Body of pancreas (tissue), 4 donors: ENCODE measurements around the gene MAGEA12. TPM values are rescaled to one million over a fixed set of nuclear protein-coding genes. Genes with fewer than 3 reads are reported as not detected.
"Not testable (repeated sequence)": the region's sequence is repeated elsewhere in the genome, so short reads cannot be mapped to it uniquely, and the experiment has no call there.

Source experiments
- ATAC-seq: fragments of 150-250 bp; one replicate; pipeline ENCODE4 v1.9.1; 2016
- DNase-seq, 4 donors: peaks; one replicate each; pipeline ENCODE4 v3.0.0-alpha.2; 2019
- H3K27ac ChIP-seq, 4 donors: fragments of 200-600 bp; sonication (generic); 1 replicate in 3 of 4; 2 replicates in 1 of 4; pipeline versions ENCODE4 v1.5.1 to v1.6.1; 2016 to 2019; ENCODE audit warnings: mild to moderate bottlenecking in 1 of 4, mixed read lengths in 1 of 4, moderate library complexity in 1 of 4
- H3K27me3 ChIP-seq, 2 donors: fragments of 200-600 bp; sonication (generic); one replicate each; pipeline ENCODE4 v1.6.0; 2016; ENCODE audit warnings: mild to moderate bottlenecking in 1 of 2
- H3K36me3 ChIP-seq, 2 donors: fragments of 200-600 bp; sonication (generic); replicated peaks in 1 of 2; 2 replicates each; pipeline ENCODE4 v1.5.1; 2016; ENCODE audit warnings: low read depth in 2 of 2; ENCODE audit not compliant: insufficient read depth in 1 of 2
- H3K4me1 ChIP-seq: fragments of 200-600 bp; sonication (generic); one replicate; pipeline ENCODE4 v1.6.0; 2016
- H3K4me3 ChIP-seq, 2 donors: fragments of 200-600 bp; sonication (generic); 1 replicate in 1 of 2; 2 replicates in 1 of 2; pipeline ENCODE4 v1.5.1; 2016 to 2019
- H3K9me3 ChIP-seq, 3 donors: fragments of 200-600 bp; sonication (generic); 1 replicate in 2 of 3; 2 replicates in 1 of 3; pipeline ENCODE4 v1.5.1; 2016
- CTCF ChIP-seq, 7 experiments: fragments of 450-650 bp in 4 of 7; fragments of 200-600 bp in 3 of 7; sonication (generic) in 3 of 7; IDR thresholded peaks; one replicate each; pipeline ENCODE4 v1.5.1; 2016 to 2019; ENCODE audit warnings: antibody characterized with exemption in 7 of 7
- POLR2A ChIP-seq, 3 donors: fragments of 450-650 bp; IDR thresholded peaks; one replicate each; pipeline ENCODE4 v1.6.1; 2016; ENCODE audit warnings: antibody characterized with exemption in 3 of 3, mild to moderate bottlenecking in 2 of 3
- WGBS, 2 donors: methylation state at CpG; one replicate each; pipeline ENCODE4 v1.1.5; 2017; 5-methylcytosine and 5-hydroxymethylcytosine counted together
- intact Hi-C: fragments of 100-400 bp; cut with DNase I; formaldehyde crosslinking; loops from one replicate; pipeline ENCODE4 v1.15.1; 2023
- total RNA-seq, 2 donors: library from RNA; depleted of rRNA; stranded (reverse); fragments of >200 nt; gene quantifications; one replicate each; pipeline ENCODE4 v1.1.0, GENCODE V29; 2016

MAGEA12 gene
- total RNA-seq, 2 donors from 2014 or later, result not detected

- TF ChIP-seq CTCF (IDR thresholded peaks at IDR 0.05), result no peak
- TF ChIP-seq POLR2A (IDR thresholded peaks at IDR 0.05), result no peak
- intact Hi-C loops, result no loop called here
- H3K36me3 ChIP-seq, result no peaks in the 10 kb centered on the region
- H3K4me1 ChIP-seq, result no peaks in the 10 kb centered on the region
- no peak for DNase-seq
- WGBS, 2 donors, result 77 to 87% methylated on average over 5 of the region's 5 CpGs
- no peak overlapping the region for H3K4me3 ChIP-seq
- no peak overlapping the region for H3K27ac ChIP-seq
- ATAC-seq, result no peak
- H3K9me3 ChIP-seq, result no peaks in the 10 kb centered on the region
- H3K27me3 ChIP-seq, result no peaks in the 10 kb centered on the region
Measured at GRCh38 chrX:152738560-152738959, 5.0 kb downstream of the MAGEA12 start.

GRCh38 chrX:152753686-152754650 lies 20.4 kb downstream of the MAGEA12 start, which contains the start of gene MAGEA2:
Gene MAGEA2 (minus strand): TSS chrX:152753842. CDS start chrX:152751363, 2,479 bp downstream.
- H3K27ac ChIP-seq, intact Hi-C loops, H3K9me3 ChIP-seq, H3K4me3 ChIP-seq, DNase-seq, H3K4me1 ChIP-seq, ATAC-seq, H3K36me3 ChIP-seq, H3K27me3 ChIP-seq: not testable (repeated sequence)
- WGBS, 2 donors, result no CpG with 5 or more reads among the region's 35 CpGs

GRCh38 chrX:152754871-152755270 lies 21.3 kb downstream of the MAGEA12 start:
- intact Hi-C loops, H3K27ac ChIP-seq, H3K36me3 ChIP-seq, DNase-seq, H3K4me3 ChIP-seq, H3K27me3 ChIP-seq, H3K4me1 ChIP-seq, ATAC-seq, H3K9me3 ChIP-seq: not testable (repeated sequence)
- WGBS, 2 donors, result no CpG with 5 or more reads among the region's 5 CpGs

- H3K27me3 ChIP-seq, H3K4me3 ChIP-seq, intact Hi-C loops, H3K27ac ChIP-seq, DNase-seq, ATAC-seq, H3K9me3 ChIP-seq, H3K36me3 ChIP-seq, H3K4me1 ChIP-seq: not testable (repeated sequence)
- no CpG with 5 or more reads among the region's 2 CpGs for WGBS, 2 donors
Measured at GRCh38 chrX:152758918-152759317, 25.4 kb downstream of the MAGEA12 start, which contains the start of gene CSAG3. Gene CSAG3 (plus strand): TSS chrX:152759218.

GRCh38 chrX:152759544-152759943 lies 26.0 kb downstream of the MAGEA12 start:
- DNase-seq, H3K4me3 ChIP-seq, H3K4me1 ChIP-seq, H3K36me3 ChIP-seq, H3K27me3 ChIP-seq, intact Hi-C loops, ATAC-seq, H3K27ac ChIP-seq, H3K9me3 ChIP-seq: not testable (repeated sequence)
- 73 to 100% methylated on average over 1 to 3 of the region's 7 CpGs for WGBS, 2 donors

GRCh38 chrX:152761582-152761981 lies 28.0 kb downstream of the MAGEA12 start:
- ATAC-seq, H3K36me3 ChIP-seq: not testable (repeated sequence)
- WGBS, 2 donors, result no CpG with 5 or more reads among the region's 7 CpGs

GRCh38 chrX:152766562-152766961 lies 33.0 kb downstream of the MAGEA12 start:
- H3K9me3 ChIP-seq, H3K4me3 ChIP-seq, H3K27ac ChIP-seq, H3K4me1 ChIP-seq, intact Hi-C loops, ATAC-seq, DNase-seq, H3K36me3 ChIP-seq, H3K27me3 ChIP-seq: not testable (repeated sequence)
- WGBS, 2 donors, result 68 to 76% methylated on average over 3 to 7 of the region's 9 CpGs

More at GRCh38 chrX:152761582-152761981, 28.0 kb downstream of the MAGEA12 start:
- H3K4me1 ChIP-seq, H3K27ac ChIP-seq, H3K9me3 ChIP-seq, intact Hi-C loops, DNase-seq, H3K27me3 ChIP-seq, H3K4me3 ChIP-seq: not testable (repeated sequence)

GRCh38 chrX:152769549-152770289 lies 36.2 kb downstream of the MAGEA12 start, which contains the start of gene MAGEA6:
Gene MAGEA6 (minus strand): TSS chrX:152769689. CDS start chrX:152767650, 2,039 bp downstream.
- H3K36me3 ChIP-seq, DNase-seq, H3K9me3 ChIP-seq, H3K27ac ChIP-seq, H3K4me1 ChIP-seq, H3K4me3 ChIP-seq, H3K27me3 ChIP-seq, intact Hi-C loops, ATAC-seq: not testable (repeated sequence)
- WGBS, 2 donors, result no CpG with 5 or more reads among the region's 29 CpGs

GRCh38 chrX:152787062-152787461 lies 53.5 kb downstream of the MAGEA12 start:
- DNase-seq, H3K4me3 ChIP-seq, H3K27ac ChIP-seq, ATAC-seq, H3K27me3 ChIP-seq, H3K9me3 ChIP-seq, H3K4me1 ChIP-seq, intact Hi-C loops, H3K36me3 ChIP-seq: not testable (repeated sequence)
- no CpG with 5 or more reads among the region's 3 CpGs for WGBS, 2 donors
